Right kidney (tissue), 1 donor: ENCODE data around the gene MRPL45.

ENCODE experiments used
- DNase-seq: peaks from one replicate; pipeline ENCODE4 v3.0.0-alpha.2; 2016

The MRPL45 gene

GRCh38 chr17:38343608-38344419, 46.8 kb downstream of the MRPL45 start, which contains the start of gene GPR179:
GPR179 (minus strand) TSS chr17:38343956; CDS start chr17:38343789, 167 bp downstream.
- DNase-seq, result no peak

- DNase-seq, result no peak
Measured at GRCh38 chr17:38344420-38344745, 47.4 kb downstream of the MRPL45 start.

DNA sequence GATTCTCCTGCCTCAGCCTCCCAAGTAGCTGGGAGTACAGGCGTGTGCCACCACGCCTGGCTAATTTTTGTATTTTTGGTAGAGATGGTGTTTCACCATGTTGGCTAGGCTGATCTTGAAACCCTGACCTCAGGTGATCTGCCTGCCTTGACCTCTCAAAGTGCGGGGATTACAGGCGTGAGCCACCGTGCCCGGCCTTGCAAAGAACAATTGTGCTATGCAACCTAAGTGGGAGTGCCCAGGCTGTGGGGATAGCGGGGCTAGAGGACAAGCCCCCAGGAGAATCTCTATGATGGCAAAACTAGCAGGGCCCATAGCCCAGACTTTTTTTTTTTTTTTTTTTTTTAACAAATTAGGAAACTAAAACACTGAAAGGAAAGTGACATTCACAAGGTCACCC, 48.8 kb downstream of the MRPL45 start:
- no peak for DNase-seq

- DNase-seq, result peak; percentile 66
Measured at GRCh38 chr17:38349097-38349730, 52.2 kb downstream of the MRPL45 start.

- DNase-seq, result no peak
Measured at GRCh38 chr17:38350035-38350434, 53.1 kb downstream of the MRPL45 start.

- peak; percentile 93 for DNase-seq
Measured at GRCh38 chr17:38351412-38352222, 54.6 kb downstream of the MRPL45 start, which contains the start of gene SOCS7. SOCS7 (plus strand) TSS chr17:38351844; CDS start chr17:38352053, 209 bp downstream.

DNA sequence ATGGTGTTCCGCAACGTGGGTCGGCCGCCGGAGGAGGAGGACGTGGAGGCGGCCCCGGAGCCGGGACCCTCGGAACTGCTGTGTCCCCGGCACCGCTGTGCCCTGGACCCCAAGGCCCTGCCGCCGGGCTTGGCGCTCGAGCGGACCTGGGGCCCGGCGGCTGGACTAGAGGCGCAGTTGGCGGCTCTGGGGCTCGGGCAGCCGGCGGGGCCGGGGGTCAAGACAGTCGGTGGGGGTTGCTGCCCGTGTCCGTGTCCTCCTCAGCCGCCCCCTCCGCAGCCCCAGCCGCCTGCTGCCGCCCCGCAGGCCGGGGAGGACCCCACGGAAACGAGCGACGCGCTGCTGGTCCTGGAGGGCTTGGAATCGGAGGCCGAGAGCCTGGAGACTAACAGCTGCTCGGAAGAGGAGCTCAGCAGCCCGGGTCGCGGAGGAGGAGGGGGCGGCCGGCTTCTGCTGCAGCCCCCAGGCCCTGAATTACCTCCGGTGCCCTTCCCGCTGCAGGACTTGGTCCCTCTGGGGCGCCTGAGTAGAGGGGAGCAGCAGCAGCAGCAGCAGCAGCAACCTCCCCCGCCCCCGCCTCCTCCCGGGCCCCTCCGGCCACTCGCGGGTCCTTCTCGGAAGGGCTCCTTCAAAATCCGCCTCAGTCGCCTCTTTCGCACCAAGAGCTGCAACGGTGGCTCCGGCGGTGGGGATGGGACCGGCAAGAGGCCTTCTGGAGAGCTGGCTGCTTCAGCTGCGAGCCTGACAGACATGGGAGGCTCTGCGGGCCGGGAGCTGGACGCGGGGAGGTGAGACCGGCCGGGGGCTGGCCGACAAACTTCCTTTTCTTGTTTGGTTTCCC, 55.5 kb downstream of the MRPL45 start:
- DNase-seq, result peak; percentile 70

GRCh38 chr17:38353086-38353604, 56.2 kb downstream of the MRPL45 start:
- no peak for DNase-seq

DNA sequence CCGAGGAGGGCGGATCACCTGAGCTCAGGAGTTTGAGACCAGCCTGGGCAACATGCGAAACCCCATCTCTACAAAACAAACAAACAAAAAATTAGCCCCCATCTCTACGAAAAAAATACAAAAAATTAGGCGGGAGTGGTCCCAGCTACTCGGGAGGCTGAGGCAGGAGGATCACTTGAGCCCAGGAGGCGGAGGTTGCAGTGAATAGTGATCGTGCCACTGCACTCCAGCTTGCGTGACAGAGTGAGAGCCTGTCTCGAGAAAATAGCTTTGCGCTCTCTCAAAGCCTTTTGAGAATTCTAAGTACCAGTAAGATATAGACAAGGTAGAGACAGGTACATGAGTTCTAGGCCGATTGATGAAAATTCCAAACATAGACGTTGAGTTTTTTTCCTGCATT, 56.7 kb downstream of the MRPL45 start:
- DNase-seq, result no peak

DNA sequence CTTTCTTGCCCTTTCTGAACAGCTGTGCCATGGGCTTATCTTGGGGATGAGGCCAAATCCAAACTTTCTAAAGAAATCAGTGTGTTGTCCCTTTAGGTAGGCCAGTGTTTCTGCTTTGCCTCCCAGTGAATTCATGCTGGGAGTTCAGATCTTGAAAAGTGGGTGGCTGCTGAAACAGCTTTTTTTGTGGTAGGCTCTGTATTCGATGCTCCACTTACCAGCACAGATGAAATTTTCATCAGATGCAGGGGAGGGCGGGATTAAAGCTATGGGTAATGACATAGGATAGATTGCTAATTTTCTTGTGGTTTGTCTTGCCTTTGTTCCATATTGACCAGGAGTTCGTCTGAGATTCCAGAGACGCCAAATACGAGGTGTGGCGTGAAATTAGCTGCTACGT, 57.5 kb downstream of the MRPL45 start:
- DNase-seq, result no peak

DNA sequence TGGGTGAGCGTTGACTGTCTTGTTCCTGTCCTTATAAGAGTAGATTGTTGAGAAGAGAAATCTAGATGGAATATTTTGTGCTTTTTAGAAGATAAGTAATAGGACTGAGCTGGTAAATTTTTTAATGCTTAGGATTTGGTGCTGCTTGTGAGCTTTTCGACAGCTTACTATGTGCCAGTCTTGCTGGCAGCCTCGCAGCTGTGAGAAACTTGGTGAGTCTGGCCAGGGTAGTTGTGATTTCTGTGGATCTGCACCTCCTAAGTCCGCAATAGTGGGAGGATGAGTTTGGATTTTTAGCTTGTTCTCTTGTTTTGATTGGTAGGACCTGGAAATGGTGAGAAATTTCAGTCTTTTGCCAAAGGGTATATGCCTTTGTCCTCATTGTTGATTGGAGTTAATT, 58.3 kb downstream of the MRPL45 start:
- no peak for DNase-seq

- DNase-seq, result peak; percentile 15
Measured at GRCh38 chr17:38357486-38358123, 60.6 kb downstream of the MRPL45 start.

DNA sequence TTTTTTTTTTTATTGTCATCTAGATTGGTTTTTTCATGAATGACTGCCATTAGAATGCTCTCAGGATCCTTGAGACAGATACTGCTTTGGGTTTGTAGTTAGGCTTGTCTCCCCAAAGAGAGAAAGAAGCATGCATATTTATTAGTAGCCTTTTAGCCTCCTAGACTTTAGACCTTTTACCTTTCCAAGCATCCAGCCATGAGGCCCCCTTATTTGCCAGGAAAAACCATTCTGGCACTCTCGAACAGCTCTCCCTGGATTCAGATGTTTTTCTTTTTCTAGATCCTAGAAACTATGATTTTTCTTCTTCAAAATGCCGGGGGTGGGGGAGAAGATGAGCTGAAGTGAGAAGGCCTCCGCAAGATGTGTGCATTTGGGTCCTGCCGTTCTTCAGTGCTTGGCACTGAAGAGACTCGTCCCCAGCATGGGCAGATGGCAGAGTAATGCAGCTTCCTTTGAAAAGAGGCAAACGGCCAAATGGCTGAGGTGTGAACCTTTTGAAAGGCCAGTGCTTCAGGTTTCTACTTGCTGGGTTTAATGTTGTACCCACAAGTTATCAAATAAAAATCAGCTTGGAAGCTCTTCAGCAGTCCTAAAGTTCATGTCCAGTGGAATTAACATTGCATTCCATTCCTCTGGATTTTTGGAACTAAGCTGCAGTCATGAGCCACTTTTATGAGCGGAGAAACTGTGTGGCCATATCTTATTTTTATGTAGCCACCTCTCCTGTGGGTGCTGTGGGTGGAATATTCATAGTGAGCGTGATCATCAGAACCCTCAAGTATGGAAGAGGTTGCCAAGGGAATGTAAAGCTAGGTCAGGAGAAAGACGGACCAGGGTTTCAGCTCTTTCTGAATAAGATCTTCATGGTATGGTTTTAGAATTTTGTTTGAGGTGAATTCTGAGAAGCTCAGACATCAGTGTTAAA, 61.9 kb downstream of the MRPL45 start:
- DNase-seq, result no peak

- DNase-seq, result no peak
Measured at GRCh38 chr17:38361694-38362465, 64.9 kb downstream of the MRPL45 start.

GRCh38 chr17:38363016-38363415, 66.0 kb downstream of the MRPL45 start:
- DNase-seq, result no peak

- no peak for DNase-seq
Measured at GRCh38 chr17:38364741-38365140, 67.8 kb downstream of the MRPL45 start.

- DNase-seq, result no peak
Measured at GRCh38 chr17:38369124-38369886, 72.3 kb downstream of the MRPL45 start.
